ENCODE measurements around the gene NFIX.
A peak's percentile ranks its signal among the peaks of the same experiment; 100 is the strongest.

NFIX gene

DNA sequence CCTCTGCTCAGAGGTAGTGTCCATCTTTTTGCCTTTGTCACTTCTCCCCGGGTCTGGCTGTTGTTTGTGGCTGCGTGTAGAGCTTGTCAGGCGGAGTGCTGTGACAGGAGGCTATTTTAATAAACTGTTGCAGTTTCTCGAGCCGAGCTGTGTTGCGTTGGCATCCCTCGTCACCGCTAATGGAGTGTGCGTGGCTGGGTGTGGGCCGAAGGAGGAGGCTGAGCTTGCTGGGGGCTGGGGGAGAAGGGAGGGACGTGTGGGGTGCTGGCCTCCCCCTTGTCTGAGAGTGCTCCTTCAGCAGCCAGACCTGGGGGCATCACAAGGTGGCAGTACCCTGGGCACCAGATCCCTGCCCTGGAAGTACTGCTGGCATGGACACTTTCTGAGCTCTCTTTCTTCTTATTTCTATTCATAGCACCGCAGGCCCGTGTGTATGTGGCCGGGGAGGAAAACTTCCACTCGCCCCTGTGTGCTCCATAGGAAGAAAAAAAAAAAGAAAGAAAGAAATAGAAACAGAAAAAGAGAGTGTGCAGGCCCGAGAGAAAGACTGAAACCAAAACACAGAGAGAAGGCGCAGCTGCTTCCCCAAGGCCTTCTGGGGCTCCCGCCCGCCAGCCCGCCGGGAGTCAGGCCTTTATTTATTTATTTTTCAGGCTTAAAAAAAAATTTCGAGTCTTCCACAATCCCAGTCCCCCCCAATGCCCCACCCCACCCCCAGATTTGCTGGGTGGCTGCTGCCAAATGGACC, 27.0 kb downstream of the NFIX start:
- peak; percentile 74 for DNase-seq (ENCODE audit: low read depth)

DNA sequence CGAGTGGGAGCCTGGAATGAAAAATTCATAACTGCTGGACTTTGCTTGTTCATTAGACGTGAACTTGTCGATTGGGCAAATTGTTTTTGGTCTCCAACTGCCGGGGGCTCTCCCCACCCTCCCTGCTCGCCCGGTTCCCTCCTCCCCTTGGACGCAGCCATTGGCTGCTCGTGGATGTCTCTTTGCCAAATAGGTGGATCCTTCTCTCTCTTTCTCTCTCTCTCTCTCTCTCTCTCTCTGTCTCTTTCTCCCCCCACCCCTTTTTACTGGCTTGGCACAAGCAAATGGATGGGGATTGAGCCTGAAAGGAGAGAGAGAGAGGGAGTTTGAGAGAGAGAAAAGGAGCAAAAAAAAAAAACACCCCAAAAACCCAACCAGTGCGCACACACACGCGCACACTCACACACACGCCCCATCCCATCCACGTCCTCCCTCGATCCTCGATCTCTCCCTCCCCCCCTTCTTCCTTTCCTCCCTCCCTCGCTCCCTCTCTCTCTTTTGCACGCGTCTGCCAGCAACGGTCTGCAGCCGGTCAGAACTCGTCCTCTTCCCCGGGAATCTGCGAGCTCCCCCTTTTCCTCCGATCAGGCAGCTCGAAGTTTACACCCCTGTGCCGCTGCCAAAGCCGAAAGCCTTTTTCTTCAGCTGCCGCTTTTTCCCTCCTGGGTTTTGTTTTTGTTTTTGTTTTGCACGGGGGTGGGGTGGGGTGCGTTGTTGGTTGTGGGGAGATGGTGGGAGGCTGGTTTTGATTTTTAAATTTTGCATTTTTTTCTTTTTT, 27.8 kb downstream of the NFIX start:
- DNase-seq (ENCODE audit: low read depth) = peak; percentile 99

- DNase-seq (ENCODE audit: low read depth) = peak; percentile 63
Measured at GRCh38 chr19:13023656-13024055, 28.4 kb downstream of the NFIX start.

GRCh38 chr19:13024126-13024950, 29.1 kb downstream of the NFIX start:
- DNase-seq (ENCODE audit: low read depth) = no peak

GRCh38 chr19:13024951-13025697, 29.8 kb downstream of the NFIX start:
- DNase-seq (ENCODE audit: low read depth) = no peak

DNA sequence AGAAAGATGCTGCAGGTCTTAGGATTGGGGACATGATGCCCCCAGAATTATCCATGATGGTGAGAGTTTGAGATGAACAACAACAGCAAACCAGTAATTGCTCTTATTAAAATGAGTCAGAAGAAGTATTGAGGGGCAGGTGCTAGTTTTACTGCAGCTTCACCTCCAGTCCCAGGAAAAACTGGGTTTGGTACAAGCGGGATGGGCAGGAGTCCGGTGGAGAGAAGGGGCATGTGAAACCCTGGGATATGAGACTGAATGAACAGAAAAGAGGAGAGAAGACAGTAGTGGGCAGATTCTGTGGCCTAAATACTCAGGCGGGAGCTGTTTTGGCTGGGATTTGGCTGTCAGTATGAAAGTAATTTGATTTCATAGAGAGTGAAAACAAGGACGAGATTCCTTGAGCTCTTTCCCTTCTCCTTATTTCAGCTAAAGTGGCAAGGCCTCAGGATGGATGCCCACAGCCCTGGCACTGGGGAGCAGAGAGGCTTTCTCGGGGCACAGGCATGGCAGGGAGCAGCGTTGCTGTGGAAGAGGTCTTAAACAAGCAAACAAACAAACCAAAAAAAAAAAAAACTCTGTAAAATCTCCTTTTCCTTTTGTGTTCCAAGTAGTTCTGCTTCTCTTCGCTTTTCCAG, 30.7 kb downstream of the NFIX start:
- no peak for DNase-seq (ENCODE audit: low read depth)

DNA sequence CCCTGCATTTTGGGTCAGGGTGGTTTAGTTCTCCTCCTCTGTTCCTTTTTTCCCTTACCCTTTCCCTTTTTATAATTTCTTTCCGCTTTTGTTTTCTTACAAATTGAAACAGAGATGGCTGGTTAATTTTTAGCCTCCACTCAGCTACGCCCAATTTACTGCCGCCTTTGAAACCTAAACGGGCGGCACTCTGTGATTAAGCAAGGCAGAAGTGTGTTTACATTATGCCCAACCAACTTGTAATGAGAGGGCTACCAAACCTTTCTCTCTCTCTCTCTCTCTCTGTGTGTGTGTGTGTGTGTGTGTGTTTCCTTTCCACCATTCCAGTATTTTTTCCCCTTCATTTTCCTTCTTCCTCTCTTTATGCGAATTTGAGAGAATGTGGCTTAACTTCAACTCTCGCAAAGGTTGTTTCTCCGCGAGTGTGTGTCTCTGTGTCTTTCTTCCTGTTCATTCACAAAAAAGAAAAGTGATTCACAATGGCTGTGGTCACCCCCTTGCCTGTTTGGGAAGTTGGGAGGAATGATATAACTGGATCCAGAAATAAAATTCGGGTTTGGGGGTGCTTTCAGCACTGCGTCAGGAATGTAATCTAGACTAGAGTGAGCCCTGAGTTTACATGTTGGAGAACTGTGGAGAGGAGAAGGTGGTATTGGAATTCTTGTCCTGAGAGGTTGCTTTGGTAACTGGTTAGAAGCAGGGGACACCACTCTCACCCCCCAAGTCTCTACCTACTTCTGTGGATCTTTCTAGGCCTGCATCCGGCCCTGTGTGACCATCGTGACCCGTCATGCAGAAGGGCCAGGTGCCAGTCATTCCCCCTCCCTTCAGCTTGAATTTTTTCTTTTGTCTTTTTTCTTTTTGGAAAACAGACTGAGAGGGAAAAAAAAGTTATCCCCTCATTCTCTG, 31.4 kb downstream of the NFIX start:
- DNase-seq (ENCODE audit: low read depth) = peak; percentile 93

GRCh38 chr19:13027557-13027956, 32.3 kb downstream of the NFIX start:
- no peak for DNase-seq (ENCODE audit: low read depth)

GRCh38 chr19:13028027-13028426, 32.8 kb downstream of the NFIX start:
- DNase-seq (ENCODE audit: low read depth) = no peak

DNA sequence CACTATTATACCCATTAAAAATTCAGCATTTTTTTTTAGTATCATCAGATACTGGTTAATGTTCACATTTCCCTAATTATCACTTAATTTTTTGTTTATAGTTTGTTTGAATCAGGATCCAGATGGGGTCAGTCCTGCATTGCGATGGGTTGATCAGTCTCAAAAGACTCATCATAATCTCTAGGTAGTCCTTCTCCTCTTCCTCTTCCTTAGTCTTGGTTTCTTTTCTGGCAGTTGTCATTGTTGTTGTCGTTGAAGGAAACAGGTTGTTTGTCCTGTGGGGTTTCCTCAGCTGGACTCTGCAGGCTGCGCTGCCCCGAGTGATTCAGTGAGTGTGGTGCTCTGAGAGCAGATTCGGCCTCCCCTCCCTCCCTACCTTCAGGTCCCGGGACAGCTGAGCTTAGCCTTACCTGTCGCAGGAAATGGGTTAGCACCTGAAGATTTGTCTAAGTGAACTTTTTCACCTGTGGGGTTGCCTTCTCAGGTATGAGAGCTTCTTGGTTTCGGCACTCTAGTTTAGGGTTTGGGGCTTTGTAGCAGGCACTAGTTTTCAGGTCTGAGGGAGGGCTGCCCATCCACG, 34.1 kb downstream of the NFIX start:
- no peak for DNase-seq (ENCODE audit: low read depth)

DNA sequence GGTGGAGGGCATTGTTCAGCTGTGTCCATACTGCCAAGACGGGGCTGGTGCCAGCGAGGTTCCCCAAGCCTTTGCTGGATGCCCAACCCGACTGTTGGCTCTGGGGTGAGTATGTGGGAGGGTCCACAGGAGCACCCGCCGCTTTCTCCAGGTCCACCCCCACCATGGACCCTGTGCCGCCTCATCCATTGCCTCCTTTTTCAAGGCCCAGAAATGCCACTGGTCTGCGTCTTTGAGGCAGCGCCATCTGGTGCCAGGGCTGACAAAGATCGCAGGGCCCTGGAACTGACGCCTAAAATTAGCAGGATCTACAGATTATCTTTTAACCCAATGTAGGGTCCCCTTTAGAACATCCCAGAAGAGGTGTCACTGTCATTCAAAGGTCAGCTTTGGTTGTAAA, 34.6 kb downstream of the NFIX start:
- DNase-seq (ENCODE audit: low read depth) = no peak

DNA sequence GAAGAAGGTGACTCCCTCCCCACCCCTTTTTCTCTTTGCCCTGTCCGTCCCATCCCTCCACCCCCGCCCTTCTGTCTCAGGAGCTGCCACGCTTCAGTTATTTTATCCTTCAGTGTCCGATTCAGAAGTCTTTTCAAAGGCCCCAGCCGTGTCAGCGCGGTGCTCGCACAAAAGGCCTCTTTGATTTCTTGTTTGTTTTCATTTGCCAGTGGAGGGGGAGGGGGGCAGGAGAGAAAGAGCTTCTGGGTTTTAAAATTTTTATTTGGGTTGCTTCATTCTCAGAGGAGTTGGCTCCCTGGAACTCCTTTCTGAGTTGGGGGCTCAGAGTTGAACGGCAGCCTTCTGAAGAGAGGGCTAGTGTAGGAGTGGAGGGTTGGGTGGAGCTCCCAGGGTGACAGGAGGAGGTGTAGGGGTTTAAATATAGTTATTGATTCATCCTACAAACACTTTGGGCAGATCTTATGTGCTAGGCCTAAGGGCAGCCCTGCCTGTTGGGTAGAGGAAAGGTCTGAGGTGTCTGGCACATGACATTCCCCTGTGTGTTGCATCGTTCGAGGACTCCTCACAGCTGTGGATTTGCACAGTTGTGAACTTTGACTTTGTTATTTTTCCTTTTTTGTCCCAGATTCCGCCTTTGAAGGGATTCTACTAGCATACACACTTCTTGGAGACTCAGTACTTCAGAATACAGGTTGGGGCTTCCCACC, 36.8 kb downstream of the NFIX start:
- peak; percentile 67 for DNase-seq (ENCODE audit: low read depth)

DNA sequence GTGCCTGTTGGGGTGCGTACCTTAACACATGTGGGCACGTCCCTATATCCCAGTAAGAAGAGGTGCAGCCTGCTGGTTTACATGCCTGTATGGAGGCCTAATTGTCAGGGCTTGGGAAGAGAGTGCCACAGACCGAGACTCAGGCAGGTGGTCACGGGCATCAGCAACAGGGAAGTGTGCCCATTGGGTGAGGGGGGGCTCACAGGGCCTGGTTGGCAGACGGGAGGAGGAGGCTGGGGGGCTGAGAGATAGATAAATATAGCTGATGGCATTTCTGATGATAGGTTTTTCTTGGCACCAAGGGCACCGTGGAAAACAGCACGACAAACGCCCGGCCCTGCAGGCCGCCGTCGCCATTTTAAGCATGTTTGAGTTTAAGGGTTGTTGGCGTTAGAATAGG, 37.6 kb downstream of the NFIX start:
- no peak for DNase-seq (ENCODE audit: low read depth)

GRCh38 chr19:13033244-13033643, 38.0 kb downstream of the NFIX start:
- DNase-seq (ENCODE audit: low read depth) = no peak

- DNase-seq (ENCODE audit: low read depth) = peak; percentile 57
Measured at GRCh38 chr19:13033819-13034611, 38.7 kb downstream of the NFIX start.

GRCh38 chr19:13034636-13035035, 39.4 kb downstream of the NFIX start:
- DNase-seq (ENCODE audit: low read depth) = no peak

DNA sequence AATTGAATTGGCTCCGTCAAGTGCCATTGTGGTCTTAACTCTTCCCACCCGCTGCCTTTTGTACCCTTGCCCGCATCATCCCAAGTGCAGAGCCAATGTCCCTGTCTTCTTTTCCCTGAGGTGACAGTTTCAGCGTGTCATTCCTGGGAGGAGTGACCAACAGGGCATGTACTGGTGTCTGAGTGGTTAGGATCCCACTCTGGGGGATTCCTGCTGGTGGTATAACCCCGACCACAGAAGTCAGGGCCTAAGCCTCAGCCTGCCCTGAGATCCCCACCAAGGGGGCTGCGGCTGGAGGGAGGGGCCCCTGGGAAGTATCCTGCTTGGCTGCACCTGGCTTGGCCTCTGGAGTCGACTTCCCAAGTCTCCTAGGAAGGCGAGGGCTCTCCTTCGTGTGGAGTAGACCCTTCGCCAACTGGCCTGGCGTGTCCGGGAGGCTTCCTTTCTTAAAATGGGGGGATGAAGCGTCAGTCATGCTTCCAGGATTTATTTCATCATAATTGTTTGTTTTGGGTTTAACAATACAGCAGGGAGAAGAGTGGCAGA, 40.6 kb downstream of the NFIX start:
- DNase-seq (ENCODE audit: low read depth) = no peak

GRCh38 chr19:13036366-13036976, 41.2 kb downstream of the NFIX start:
- peak; percentile 73 for DNase-seq (ENCODE audit: low read depth)

All from fibroblast of gingiva (primary cell).